Esophagus squamous epithelium (tissue), 5 donors: ENCODE results near the gene CTXND1. TPM values are rescaled to one million over a fixed set of nuclear protein-coding genes. Genes with fewer than 3 reads are reported as not detected.

Source experiments
- DNase-seq: peaks from one replicate; lab custom pipeline; 2025; lab: John Stamatoyannopoulos, UW
- H3K27ac ChIP-seq, 4 donors: fragments of 200-600 bp; sonication (generic); one replicate each; pipeline ENCODE4 v1.5.1; 2016 to 2019; ENCODE audit warnings: mild to moderate bottlenecking in 1 of 4
- H3K27me3 ChIP-seq, 4 donors: fragments of 200-600 bp; sonication (generic); 1 replicate in 3 of 4; 2 replicates in 1 of 4; pipeline versions ENCODE4 v1.5.1 to v1.6.0; 2017 to 2021; ENCODE audit warnings: antibody characterized with exemption in 1 of 4
- H3K36me3 ChIP-seq, 3 donors: fragments of 200-600 bp; sonication (generic); one replicate each; pipeline ENCODE4 v1.5.1; 2016 to 2019
- H3K4me1 ChIP-seq, 3 donors: fragments of 200-600 bp; sonication (generic); one replicate each; pipeline ENCODE4 v1.5.1; 2017 to 2019
- H3K4me3 ChIP-seq, 4 donors: fragments of 200-600 bp; sonication (generic); 1 replicate in 3 of 4; 2 replicates in 1 of 4; pipeline ENCODE4 v1.5.1; 2016 to 2019; ENCODE audit warnings: mild to moderate bottlenecking in 2 of 4, moderate library complexity in 1 of 4
- H3K9me3 ChIP-seq, 3 donors: fragments of 200-600 bp; sonication (generic); one replicate each; pipeline ENCODE4 v1.5.1; 2016 to 2019
- POLR2A ChIP-seq, 4 donors: fragments of 450-650 bp; IDR thresholded peaks; one replicate each; pipeline ENCODE4 v1.6.1; 2017; ENCODE audit warnings: antibody characterized with exemption in 4 of 4, mild to moderate bottlenecking in 4 of 4, moderate library complexity in 3 of 4
- WGBS, 2 donors: methylation state at CpG; one replicate each; pipeline ENCODE4 v1.1.5; 2018; 5-methylcytosine and 5-hydroxymethylcytosine counted together
- intact Hi-C: fragments of 100-400 bp; cut with DNase I; formaldehyde crosslinking; loops from one replicate; pipeline ENCODE4 v1.15.0; 2022
- total RNA-seq, 4 donors: library from RNA; depleted of rRNA; stranded (reverse); fragments of >200 nt; gene quantifications; one replicate each; pipeline ENCODE4 v1.1.0, GENCODE V29; 2016
- TF ChIP-seq, protein P1 (sequence below), 6 experiments: fragments of 450-650 bp in 4 of 6; fragments of 200-600 bp in 2 of 6; sonication (generic) in 2 of 6; IDR thresholded peaks; one replicate each; pipeline ENCODE4 v1.5.1; 2016 to 2019; ENCODE audit warnings: antibody characterized with exemption in 6 of 6, mild to moderate bottlenecking in 4 of 6, moderate library complexity in 4 of 6
- donor health status: DM: yes; HTN: yes; CAD: no.

CTXND1 gene
- total RNA-seq, 4 donors from 2014 or later: not detected

DNA sequence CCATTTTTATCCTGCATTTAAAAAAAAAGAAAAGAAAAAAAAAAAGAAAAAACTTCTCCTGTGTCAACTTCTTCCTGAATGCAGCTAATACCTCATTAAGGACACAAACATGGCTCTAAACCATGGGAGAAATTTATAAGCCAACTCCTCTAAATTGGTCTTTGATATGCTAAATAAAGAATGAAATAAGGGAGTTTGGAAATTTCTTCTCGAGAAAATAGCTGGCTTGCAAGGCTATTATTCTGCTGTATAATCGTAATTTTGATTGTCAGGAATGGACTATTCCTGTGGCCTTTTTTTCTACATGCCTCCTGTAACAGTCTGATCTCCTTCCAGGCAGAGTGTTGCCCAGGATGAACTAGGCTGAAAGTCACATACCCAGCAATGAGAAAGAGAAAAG, 20.6 kb downstream of the CTXND1 start:
- intact Hi-C loops: no loop called here
- 52 to 62% methylated on average over 2 of the region's 2 CpGs for WGBS, 2 donors
- DNase-seq: no peak
- no peaks in the 10 kb centered on the region for H3K4me1 ChIP-seq
- H3K4me3 ChIP-seq: no peak overlapping the region
- no peaks in the 10 kb centered on the region for H3K9me3 ChIP-seq
- TF ChIP-seq, protein P1, sequence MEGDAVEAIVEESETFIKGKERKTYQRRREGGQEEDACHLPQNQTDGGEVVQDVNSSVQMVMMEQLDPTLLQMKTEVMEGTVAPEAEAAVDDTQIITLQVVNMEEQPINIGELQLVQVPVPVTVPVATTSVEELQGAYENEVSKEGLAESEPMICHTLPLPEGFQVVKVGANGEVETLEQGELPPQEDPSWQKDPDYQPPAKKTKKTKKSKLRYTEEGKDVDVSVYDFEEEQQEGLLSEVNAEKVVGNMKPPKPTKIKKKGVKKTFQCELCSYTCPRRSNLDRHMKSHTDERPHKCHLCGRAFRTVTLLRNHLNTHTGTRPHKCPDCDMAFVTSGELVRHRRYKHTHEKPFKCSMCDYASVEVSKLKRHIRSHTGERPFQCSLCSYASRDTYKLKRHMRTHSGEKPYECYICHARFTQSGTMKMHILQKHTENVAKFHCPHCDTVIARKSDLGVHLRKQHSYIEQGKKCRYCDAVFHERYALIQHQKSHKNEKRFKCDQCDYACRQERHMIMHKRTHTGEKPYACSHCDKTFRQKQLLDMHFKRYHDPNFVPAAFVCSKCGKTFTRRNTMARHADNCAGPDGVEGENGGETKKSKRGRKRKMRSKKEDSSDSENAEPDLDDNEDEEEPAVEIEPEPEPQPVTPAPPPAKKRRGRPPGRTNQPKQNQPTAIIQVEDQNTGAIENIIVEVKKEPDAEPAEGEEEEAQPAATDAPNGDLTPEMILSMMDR (IDR thresholded peaks at IDR 0.05): no peak
- no peak for TF ChIP-seq POLR2A (IDR thresholded peaks at IDR 0.05)
- H3K27me3 ChIP-seq: peaks cover 0 to 72% (median 0%) of the 10 kb centered on the region in 4 donors
- H3K27ac ChIP-seq: no peak overlapping the region
- no peaks in the 10 kb centered on the region for H3K36me3 ChIP-seq

GRCh38 chr15:80228959-80229610, 22.9 kb downstream of the CTXND1 start:
- H3K4me3 ChIP-seq: no peak overlapping the region
- no peaks in the 10 kb centered on the region for H3K36me3 ChIP-seq
- no peaks in the 10 kb centered on the region for H3K9me3 ChIP-seq
- no peak for DNase-seq
- no peak overlapping the region for H3K27ac ChIP-seq
- intact Hi-C loops: no loop called here
- peaks cover 0 to 58% (median 0%) of the 10 kb centered on the region in 4 donors for H3K27me3 ChIP-seq
- 73 to 76% methylated on average over 4 to 6 of the region's 7 CpGs for WGBS, 2 donors
- TF ChIP-seq, protein P1 (IDR thresholded peaks at IDR 0.05): no peak
- no peak for TF ChIP-seq POLR2A (IDR thresholded peaks at IDR 0.05)
- H3K4me1 ChIP-seq: no peaks in the 10 kb centered on the region

GRCh38 chr15:80219955-80220354, 32.1 kb downstream of the CTXND1 start:
- TF ChIP-seq POLR2A (IDR thresholded peaks at IDR 0.05): no peak
- intact Hi-C loops: no loop called here
- DNase-seq: no peak
- no peak overlapping the region for H3K27ac ChIP-seq
- H3K9me3 ChIP-seq: no peaks in the 10 kb centered on the region
- 79 to 85% methylated on average over 2 of the region's 2 CpGs for WGBS, 2 donors
- H3K36me3 ChIP-seq: no peaks in the 10 kb centered on the region
- no peak overlapping the region for H3K4me3 ChIP-seq
- no peaks in the 10 kb centered on the region for H3K4me1 ChIP-seq
- H3K27me3 ChIP-seq: peaks cover 0 to 3% (median 0%) of the 10 kb centered on the region in 4 donors

DNA sequence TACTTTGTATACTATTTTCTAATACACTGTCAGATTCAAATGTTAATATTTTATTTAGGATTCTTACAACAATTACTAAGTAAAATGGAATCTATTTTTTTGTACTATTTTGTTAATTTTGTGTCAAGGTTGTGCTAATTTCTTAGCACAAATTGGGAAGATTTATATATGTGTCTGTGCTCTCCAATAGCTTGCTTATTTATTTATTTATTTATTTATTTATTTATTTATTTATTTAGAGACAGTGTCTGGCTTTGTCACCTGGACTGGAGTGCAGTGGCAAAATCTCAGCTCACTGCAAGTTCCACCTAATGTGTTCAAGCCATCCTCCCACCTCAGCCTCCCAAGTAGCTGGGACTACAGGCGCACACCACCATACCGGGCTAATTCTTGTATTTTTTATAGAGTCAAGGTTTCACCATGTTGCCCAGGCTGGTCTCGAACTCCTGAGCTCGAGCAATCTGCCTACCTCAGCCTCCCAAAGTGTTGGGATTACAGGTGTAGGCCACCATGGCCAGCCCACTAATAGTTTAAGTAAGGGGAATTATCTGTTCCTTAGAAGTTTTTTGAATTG, 34.6 kb downstream of the CTXND1 start:
- Histone ChIP-seq H3K36me3 (no peaks in the 10 kb centered on the region), H3K27ac (no peak overlapping the region), H3K4me1 (peaks cover 0 to 4% (median 0%) of the 10 kb centered on the region in 3 donors), H3K9me3 (no peaks in the 10 kb centered on the region), H3K4me3 (no peak overlapping the region), H3K27me3 (peaks cover 0 to 3% (median 0%) of the 10 kb centered on the region in 4 donors)
- TF ChIP-seq, protein P1 (IDR thresholded peaks at IDR 0.05): no peak
- no peak for DNase-seq
- intact Hi-C loops: no loop called here
- WGBS, 2 donors: 90 to 94% methylated on average over 4 of the region's 4 CpGs

GRCh38 chr15:80216911-80217310, 35.1 kb downstream of the CTXND1 start:
- Histone ChIP-seq H3K27me3 (peaks cover 0 to 3% (median 0%) of the 10 kb centered on the region in 4 donors), H3K36me3 (no peaks in the 10 kb centered on the region), H3K9me3 (no peaks in the 10 kb centered on the region), H3K4me3 (no peak overlapping the region), H3K4me1 (peaks cover 0 to 4% (median 0%) of the 10 kb centered on the region in 3 donors), H3K27ac (no peak overlapping the region)
- 77 to 100% methylated on average over 1 of the region's 1 CpG for WGBS, 2 donors
- TF ChIP-seq POLR2A (IDR thresholded peaks at IDR 0.05): no peak
- TF ChIP-seq, protein P1 (IDR thresholded peaks at IDR 0.05): no peak
- intact Hi-C loops: no loop called here
- no peak for DNase-seq
